B cell (primary cell): ENCODE measurements around the gene GAB4. TPM values are rescaled to one million over a fixed set of nuclear protein-coding genes. Genes with fewer than 3 reads are reported as not detected.

Experiments used
- ATAC-seq: fragments of 200-7000 bp; cut with Tn5 transposase; one replicate; pipeline ENCODE4 v1.10.0; 2021; ENCODE audit warnings: low read depth, mild to moderate bottlenecking, moderate number of reproducible peaks, moderate library complexity
- CTCF ChIA-PET: fragments of 350-600 bp; sonication (Branson Sonifier 250); formaldehyde crosslinking; loops from one replicate; lab custom pipeline; 2021; ENCODE audit warnings: antibody characterized with exemption, inconsistent platforms; lab: Charles Lee
- POLR2A ChIA-PET: fragments of 350-600 bp; sonication (Branson Sonifier 250); formaldehyde crosslinking; loops from one replicate; lab custom pipeline; 2021; ENCODE audit warnings: antibody characterized with exemption; lab: Charles Lee
- DNase-seq: peaks from one replicate; pipeline ENCODE4 v3.0.0; 2013
- H2AFZ ChIP-seq: 2 replicates; pipeline ENCODE4 v1.6.1; 2012; ENCODE audit warnings: mild to moderate bottlenecking, low read depth, low read length; ENCODE audit not compliant: insufficient read depth, poor library complexity, severe bottlenecking
- H3K27ac ChIP-seq, 2 donors: 1 replicate in 1 of 2; 2 replicates in 1 of 2; pipeline ENCODE4 v1.5.1; 2012 to 2013; ENCODE audit warnings: low read length in 2 of 2, mild to moderate bottlenecking in 2 of 2, moderate library complexity in 1 of 2
- H3K27me3 ChIP-seq, 4 experiments: fragments of 200-600 bp in 1 of 4; sonication (generic) in 1 of 4; replicated peaks in 1 of 4; 1 replicate in 2 of 4; 2 replicates in 2 of 4; pipeline versions ENCODE4 v1.6.1 to v1.7.0; 2013 to 2016; ENCODE audit warnings: low read length in 3 of 4, mild to moderate bottlenecking in 2 of 4, mixed read lengths in 1 of 4, moderate library complexity in 1 of 4; ENCODE audit not compliant: insufficient read depth in 4 of 4, control insufficient read depth in 3 of 4; ENCODE audit errors: control extremely low read depth in 1 of 4
- H3K36me3 ChIP-seq, 2 experiments: replicated peaks in 1 of 2; 1 replicate in 1 of 2; 2 replicates in 1 of 2; pipeline versions ENCODE4 v1.6.1 to v1.7.1; 2013; ENCODE audit warnings: low read length in 1 of 2; ENCODE audit not compliant: insufficient read depth in 2 of 2, control insufficient read depth in 1 of 2; ENCODE audit errors: control extremely low read depth in 1 of 2, extremely low read depth in 1 of 2
- H3K4me1 ChIP-seq, 2 donors: fragments of 200-600 bp in 1 of 2; sonication (generic) in 1 of 2; 1 replicate in 1 of 2; 2 replicates in 1 of 2; pipeline versions ENCODE4 v1.5.1 to v1.6.1; 2013 to 2017; ENCODE audit warnings: low read length in 2 of 2; ENCODE audit not compliant: control insufficient read depth in 2 of 2, insufficient read depth in 2 of 2
- H3K4me2 ChIP-seq: replicated peaks from 2 replicates; pipeline ENCODE3; 2012; ENCODE audit warnings: mild to moderate bottlenecking, low read depth, low read length; ENCODE audit not compliant: poor library complexity, severe bottlenecking
- H3K4me3 ChIP-seq, 5 experiments: fragments of 200-600 bp in 1 of 5; sonication (generic) in 1 of 5; 1 replicate in 3 of 5; 2 replicates in 2 of 5; pipeline versions ENCODE4 v1.5.1 to v1.7.0; 2011 to 2016; ENCODE audit warnings: low read length in 4 of 5, mild to moderate bottlenecking in 4 of 5, low read depth in 2 of 5, control low read depth in 1 of 5, moderate library complexity in 1 of 5; ENCODE audit not compliant: insufficient read depth in 1 of 5; ENCODE audit errors: control extremely low read depth in 1 of 5, extremely low read depth in 1 of 5
- H3K79me2 ChIP-seq: fragments of 200-600 bp; sonication (generic); one replicate; pipeline ENCODE4 v1.6.0; 2016; ENCODE audit warnings: low read length; ENCODE audit not compliant: control insufficient read depth, insufficient read depth
- H3K9ac ChIP-seq: fragments of 200-600 bp; sonication (generic); 2 replicates; pipeline ENCODE4 v1.6.1; 2017; ENCODE audit warnings: mild to moderate bottlenecking, low read length, moderate library complexity
- H3K9me3 ChIP-seq, 3 donors: one replicate each; pipeline versions ENCODE4 v1.6.1 to v1.7.1; 2013; ENCODE audit warnings: low read length in 2 of 3; ENCODE audit not compliant: control insufficient read depth in 2 of 3, insufficient read depth in 1 of 3; ENCODE audit errors: control extremely low read depth in 1 of 3
- H4K20me1 ChIP-seq: 2 replicates; pipeline ENCODE4 v1.6.0; 2012; ENCODE audit warnings: mild to moderate bottlenecking, low read length; ENCODE audit not compliant: insufficient read depth, control insufficient read depth, poor library complexity, severe bottlenecking
- H3K27ac Mint-ChIP-seq: one replicate; pipeline ENCODE4 v1.8.0; 2021; ENCODE audit warnings: mixed read lengths
- H3K27me3 Mint-ChIP-seq: one replicate; pipeline ENCODE4 v1.8.0; 2021; ENCODE audit warnings: mixed read lengths
- H3K4me1 Mint-ChIP-seq: one replicate; pipeline ENCODE4 v1.8.0; 2021; ENCODE audit warnings: mixed read lengths
- H3K4me3 Mint-ChIP-seq: one replicate; pipeline ENCODE4 v1.8.0; 2021; ENCODE audit warnings: mixed read lengths
- H3K9me3 Mint-ChIP-seq: one replicate; pipeline ENCODE4 v1.8.0; 2022; ENCODE audit warnings: mixed read lengths; ENCODE audit not compliant: insufficient read depth
- EZH2 ChIP-seq: IDR thresholded peaks from 2 replicates; pipeline ENCODE4 v1.6.1; 2012; ENCODE audit warnings: borderline replicate concordance, low read depth, mild to moderate bottlenecking, moderate library complexity, low read length; ENCODE audit not compliant: insufficient read depth, poor library complexity, severe bottlenecking
- WGBS: methylation state at CpG from one replicate; pipeline ENCODE4 v1.1.5; 2013; ENCODE audit warnings: missing lambda C conversion rate; ENCODE audit not compliant: insufficient coverage; 5-methylcytosine and 5-hydroxymethylcytosine counted together
- intact Hi-C: fragments of 100-400 bp; cut with micrococcal nuclease; formaldehyde crosslinking; loops from one replicate; pipeline ENCODE4 v1.10.0; 2022
- polyA plus RNA-seq: library from polyadenylated mRNA; depleted of rRNA; stranded (reverse); fragments of >200 nt; gene quantifications from 2 replicates; pipeline ENCODE4 v1.2.3, GENCODE V29; 2012
- total RNA-seq, 2 donors: library from RNA; stranded (reverse); fragments of 120-200 nt in 1 of 2; gene quantifications; 1 replicate in 1 of 2; 2 replicates in 1 of 2; pipeline versions ENCODE4 v1.2.3 to v1.2.4, GENCODE V29; 2013 to 2022
- TF ChIP-seq, protein P1 (sequence below): fragments of 200-600 bp; IDR thresholded peaks from one replicate; pipeline ENCODE4 v1.8.0; 2022; ENCODE audit warnings: antibody characterized with exemption, mild to moderate bottlenecking

Gene GAB4
- total and polyA plus RNA-seq, 2 donors (not counting 1 experiment from before 2014, with no cell fraction given): not detected

DNA sequence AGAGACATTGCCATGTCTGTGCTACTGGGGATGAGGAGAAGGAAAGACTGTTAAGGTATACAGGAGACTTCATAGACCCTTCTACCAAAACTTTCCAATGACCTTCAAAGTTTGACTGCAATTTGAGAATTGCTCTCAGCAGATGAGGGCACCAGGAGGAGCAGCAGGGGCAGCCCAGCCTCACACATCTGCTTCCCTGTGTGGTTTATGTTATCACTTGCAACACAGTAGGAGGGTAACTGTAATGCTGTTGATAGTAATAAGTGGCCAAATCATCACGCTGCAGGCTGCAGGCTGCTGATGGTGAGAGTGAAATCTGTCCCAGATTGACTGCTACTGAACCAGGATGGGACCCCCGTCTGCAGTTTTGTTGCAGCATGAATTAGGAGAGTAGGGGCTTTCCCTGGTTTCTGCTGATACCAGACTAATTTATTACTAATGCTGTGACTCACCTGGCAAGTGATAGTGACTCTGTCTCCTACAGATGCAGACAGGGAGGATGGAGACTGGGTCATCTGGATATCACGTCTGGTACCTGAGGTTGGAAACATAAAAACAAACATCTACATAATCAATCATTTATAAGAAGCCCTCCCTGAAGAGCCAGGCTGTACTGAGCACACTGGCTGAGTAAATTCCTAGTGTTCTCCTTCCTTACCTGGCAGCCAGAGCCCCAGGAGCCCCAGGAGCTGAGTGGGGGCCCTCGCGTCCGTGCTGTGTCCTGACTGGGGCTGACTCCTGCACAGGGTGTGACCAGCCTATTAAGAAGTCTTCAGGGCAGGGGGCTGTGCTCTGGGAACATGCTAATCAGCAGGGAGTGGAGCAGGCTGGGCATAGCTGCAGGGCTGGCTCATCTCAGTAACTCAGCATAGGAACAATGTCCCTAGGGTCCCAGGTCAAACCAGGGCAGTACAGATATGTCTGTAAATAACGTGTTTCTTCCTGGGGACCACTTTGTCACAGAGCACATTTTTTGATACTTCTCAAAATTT, 74.4 kb downstream of the GAB4 start:
- Histone ChIP-seq H3K79me2 (no peaks in the 10 kb centered on the region), H3K4me2 (no peak overlapping the region), H3K27ac (no peak overlapping the region), H3K27me3 (peaks cover 0 to 20% (median 5%) of the 10 kb centered on the region in 4 experiments), H3K9me3 (peaks cover 0 to 3% (median 0%) of the 10 kb centered on the region in 3 donors), H3K4me3 (no peak overlapping the region), H3K4me1 (no peaks in the 10 kb centered on the region), H2AFZ (no peak overlapping the region), H3K9ac (no peak overlapping the region), H4K20me1 (no peaks in the 10 kb centered on the region), H3K36me3 (no peaks in the 10 kb centered on the region)
- TF ChIP-seq, protein P1, sequence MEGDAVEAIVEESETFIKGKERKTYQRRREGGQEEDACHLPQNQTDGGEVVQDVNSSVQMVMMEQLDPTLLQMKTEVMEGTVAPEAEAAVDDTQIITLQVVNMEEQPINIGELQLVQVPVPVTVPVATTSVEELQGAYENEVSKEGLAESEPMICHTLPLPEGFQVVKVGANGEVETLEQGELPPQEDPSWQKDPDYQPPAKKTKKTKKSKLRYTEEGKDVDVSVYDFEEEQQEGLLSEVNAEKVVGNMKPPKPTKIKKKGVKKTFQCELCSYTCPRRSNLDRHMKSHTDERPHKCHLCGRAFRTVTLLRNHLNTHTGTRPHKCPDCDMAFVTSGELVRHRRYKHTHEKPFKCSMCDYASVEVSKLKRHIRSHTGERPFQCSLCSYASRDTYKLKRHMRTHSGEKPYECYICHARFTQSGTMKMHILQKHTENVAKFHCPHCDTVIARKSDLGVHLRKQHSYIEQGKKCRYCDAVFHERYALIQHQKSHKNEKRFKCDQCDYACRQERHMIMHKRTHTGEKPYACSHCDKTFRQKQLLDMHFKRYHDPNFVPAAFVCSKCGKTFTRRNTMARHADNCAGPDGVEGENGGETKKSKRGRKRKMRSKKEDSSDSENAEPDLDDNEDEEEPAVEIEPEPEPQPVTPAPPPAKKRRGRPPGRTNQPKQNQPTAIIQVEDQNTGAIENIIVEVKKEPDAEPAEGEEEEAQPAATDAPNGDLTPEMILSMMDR: no peak
- no peak for TF ChIP-seq EZH2
- no peaks in the 10 kb centered on the region for H3K4me1 Mint-ChIP-seq
- no peak overlapping the region for H3K27ac Mint-ChIP-seq
- H3K4me3 Mint-ChIP-seq: no peak overlapping the region
- intact Hi-C loops: no loop called here
- peaks cover 50% of the 10 kb centered on the region for H3K27me3 Mint-ChIP-seq
- ChIA-PET CTCF (interaction anchor here (1.7 kb wide), 1 partner anchor 125 kb away, joined by 6 read pairs; no protein-coding TSS in a partner anchor), POLR2A (no interaction called here)
- 74% methylated on average over 4 of the region's 7 CpGs for WGBS
- ATAC-seq (no peak), DNase-seq (no peak)
- no peaks in the 10 kb centered on the region for H3K9me3 Mint-ChIP-seq

DNA sequence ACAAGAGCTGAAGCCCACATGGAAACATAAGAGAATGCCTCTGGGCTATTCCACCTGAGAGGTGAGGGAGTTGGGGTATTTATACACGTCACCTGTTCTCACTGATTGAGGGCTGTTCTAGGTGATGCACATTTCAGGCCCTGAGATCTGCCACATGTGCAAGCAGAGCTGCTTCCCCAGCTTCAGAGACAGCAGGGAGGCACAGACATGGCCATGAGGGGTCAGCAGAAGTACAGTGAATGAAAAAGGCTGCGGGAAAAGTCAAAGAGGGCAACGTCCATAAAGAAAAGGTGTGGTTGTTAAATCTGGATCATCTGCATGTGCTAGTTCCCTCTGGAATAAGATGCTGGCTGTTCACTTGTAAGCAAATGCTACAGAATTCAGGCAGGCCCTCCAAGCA, 75.4 kb downstream of the GAB4 start:
- Histone ChIP-seq H4K20me1 (no peaks in the 10 kb centered on the region), H3K36me3 (no peaks in the 10 kb centered on the region), H3K4me1 (no peaks in the 10 kb centered on the region), H3K4me3 (no peak overlapping the region), H3K27me3 (peaks cover 0 to 20% (median 5%) of the 10 kb centered on the region in 4 experiments), H3K9ac (no peak overlapping the region), H3K79me2 (no peaks in the 10 kb centered on the region), H3K27ac (no peak overlapping the region), H3K9me3 (peaks cover 0 to 3% (median 0%) of the 10 kb centered on the region in 3 donors), H2AFZ (no peak overlapping the region), H3K4me2 (no peak overlapping the region)
- H3K4me3 Mint-ChIP-seq: no peak overlapping the region
- ATAC-seq (no peak), DNase-seq (no peak)
- no peaks in the 10 kb centered on the region for H3K9me3 Mint-ChIP-seq
- ChIA-PET POLR2A (no interaction called here), CTCF (interaction anchor here (1.0 to 1.7 kb wide), 2 partner anchors 126 to 569 kb away, joined by 3 to 6 read pairs; no protein-coding TSS in a partner anchor)
- H3K27me3 Mint-ChIP-seq: peaks cover 52% of the 10 kb centered on the region
- intact Hi-C loops: no loop called here
- WGBS: 81% methylated on average over 3 of the region's 3 CpGs
- no peaks in the 10 kb centered on the region for H3K4me1 Mint-ChIP-seq
- TF ChIP-seq EZH2: no peak
- TF ChIP-seq, protein P1: no peak
- H3K27ac Mint-ChIP-seq: no peak overlapping the region
